Ovary (tissue), 9 donors: Measurements from ENCODE around the gene UNC45B. TPM values are rescaled to one million over a fixed set of nuclear protein-coding genes. Genes with fewer than 3 reads are reported as not detected.

Experiments used
- DNase-seq, 5 donors: peaks; one replicate each; pipeline ENCODE4 v3.0.0-alpha.2; 2019 to 2020
- H3K27ac ChIP-seq, 2 donors: fragments of 200-600 bp; one replicate each; pipeline versions ENCODE4 v1.5.1 to v1.8.0; 2019 to 2022
- H3K27me3 ChIP-seq: fragments of 200-600 bp; one replicate; pipeline ENCODE4 v1.8.0; 2022
- H3K36me3 ChIP-seq: fragments of 200-600 bp; sonication (generic); one replicate; pipeline ENCODE4 v1.5.1; 2019
- H3K4me1 ChIP-seq: one replicate; pipeline ENCODE4 v1.8.1; 2013; ENCODE audit warnings: mild to moderate bottlenecking, moderate library complexity; ENCODE audit not compliant: insufficient read depth
- H3K4me3 ChIP-seq: fragments of 200-600 bp; sonication (generic); one replicate; pipeline ENCODE4 v1.5.1; 2017
- H3K9me3 ChIP-seq, 2 donors: fragments of 200-600 bp in 1 of 2; sonication (generic) in 1 of 2; one replicate each; pipeline versions ENCODE4 v1.5.1 to v1.8.1; 2013 to 2019; ENCODE audit warnings: mild to moderate bottlenecking in 1 of 2, moderate library complexity in 1 of 2
- CTCF ChIP-seq, 3 donors: fragments of 450-650 bp in 2 of 3; fragments of 200-600 bp in 1 of 3; IDR thresholded peaks; one replicate each; pipeline versions ENCODE4 v1.5.1 to v1.8.0; 2016 to 2022; ENCODE audit warnings: antibody characterized with exemption in 3 of 3, mild to moderate bottlenecking in 1 of 3
- EP300 ChIP-seq: sonication (generic); formaldehyde crosslinking; IDR thresholded peaks from one replicate; pipeline ENCODE4 v1.6.1; 2017; ENCODE audit warnings: antibody characterized with exemption
- POLR2A ChIP-seq: fragments of 450-650 bp; IDR thresholded peaks from one replicate; pipeline ENCODE4 v1.6.1; 2017; ENCODE audit warnings: antibody characterized with exemption, mild to moderate bottlenecking, moderate library complexity
- WGBS, 3 donors: extraction: QIAGEN DNeasy Blood & Tissue Kit in 1 of 3; methylation state at CpG; one replicate each; pipeline versions ENCODE4 v1.1.5 to v1.1.7; 2013 to 2017; 5-methylcytosine and 5-hydroxymethylcytosine counted together
- intact Hi-C, 4 donors: fragments of 100-400 bp; cut with DNase I; formaldehyde crosslinking; loops; one replicate each; pipeline versions ENCODE4 v1.11.0 to v1.15.1; 2022 to 2023
- polyA plus RNA-seq, 2 donors: library from polyadenylated mRNA; stranded (reverse); fragments of 200-250 nt in 1 of 2; fragments of 350-450 nt in 1 of 2; fragmentation: Illumina TruSeq in 1 of 2; extraction: RNeasy Lipid Tissue Mini Kit (QIAGEN cat#74804) in 1 of 2; gene quantifications; one replicate each; pipeline ENCODE4 v1.2.3, GENCODE V29; 2013 to 2014
- total RNA-seq, 7 donors: library from RNA; depleted of rRNA in 2 of 7; stranded (reverse); fragments of >200 nt in 2 of 7; fragmentation: NEBNext Ultra II Directional in 3 of 7; extraction: Animal tissue kit (Norgen Biotek cat#: 25700) in 3 of 7; gene quantifications; one replicate each; pipeline versions ENCODE4 v1.1.0 to v1.2.4, GENCODE V29; 2016 to 2023
- donor health status: DM: no; HTN: no; CAD: no; lungs with moderate emphysema.
- donor health status: DM: no; HTN: no; CAD: no.
- donor health status: Bipolar disorder and iron deficiency.
- donor health status: DM: yes; HTN: yes; CAD: no.
- donor health status: DM: no; HTN: no; CAD: no.
- donor health status: DM: yes; HTN: yes; CAD: no.

UNC45B gene
- total and polyA plus RNA-seq, 9 donors, result 0.05 to 0.10 (median 0.05) TPM; not detected in 4

GRCh38 chr17:35129154-35129972, 18.3 kb upstream of the UNC45B start:
- H3K4me1 ChIP-seq, result no peaks in the 10 kb centered on the region
- 73 to 86% (median 76%) methylated on average over 11 of the region's 11 CpGs for WGBS, 3 donors
- intact Hi-C loops, result loop anchor here in 1 of 4 donors (10.0 kb wide), 1 partner anchor 705 kb away; no protein-coding TSS in a partner anchor
- H3K36me3 ChIP-seq, result no peaks in the 10 kb centered on the region
- no peak overlapping the region for H3K4me3 ChIP-seq
- H3K27me3 ChIP-seq, result no peaks in the 10 kb centered on the region
- TF ChIP-seq POLR2A (no peak), CTCF (IDR thresholded peaks at IDR 0.05) (no peak), EP300 (no peak)
- no peak for DNase-seq
- H3K9me3 ChIP-seq, result no peaks in the 10 kb centered on the region
- no peak overlapping the region for H3K27ac ChIP-seq

GRCh38 chr17:35129973-35130351, 17.7 kb upstream of the UNC45B start:
- no peak for TF ChIP-seq EP300
- no peak for TF ChIP-seq POLR2A
- TF ChIP-seq CTCF (IDR thresholded peaks at IDR 0.05), result no peak
- Histone ChIP-seq H3K27ac (no peak overlapping the region), H3K36me3 (no peaks in the 10 kb centered on the region), H3K27me3 (no peaks in the 10 kb centered on the region), H3K4me3 (no peak overlapping the region), H3K9me3 (no peaks in the 10 kb centered on the region), H3K4me1 (no peaks in the 10 kb centered on the region)
- intact Hi-C loops, result loop anchor here in 1 of 4 donors (10.0 kb wide), 1 partner anchor 705 kb away; no protein-coding TSS in a partner anchor
- no peak for DNase-seq
- WGBS, 3 donors, result 89 to 98% (median 94%) methylated on average over 5 of the region's 5 CpGs

- no peaks in the 10 kb centered on the region for H3K36me3 ChIP-seq
- intact Hi-C loops, result no loop called here
- H3K27me3 ChIP-seq, result no peaks in the 10 kb centered on the region
- 87 to 96% (median 91%) methylated on average over 3 of the region's 3 CpGs for WGBS, 3 donors
- H3K27ac ChIP-seq, result no peak overlapping the region
- H3K4me3 ChIP-seq, result no peak overlapping the region
- H3K4me1 ChIP-seq, result no peaks in the 10 kb centered on the region
- H3K9me3 ChIP-seq, result no peaks in the 10 kb centered on the region
- TF ChIP-seq POLR2A, result no peak
- no peak for TF ChIP-seq CTCF (IDR thresholded peaks at IDR 0.05)
- TF ChIP-seq EP300, result no peak
- no peak for DNase-seq
These were observed 17.2 kb upstream of the UNC45B start for GRCh38 chr17:35130392-35130791.

- DNase-seq, result no peak
- no peaks in the 10 kb centered on the region for H3K36me3 ChIP-seq
- H3K27me3 ChIP-seq, result no peaks in the 10 kb centered on the region
- TF ChIP-seq POLR2A, result no peak
- TF ChIP-seq EP300, result no peak
- no peak for TF ChIP-seq CTCF (IDR thresholded peaks at IDR 0.05)
- no peak overlapping the region for H3K27ac ChIP-seq
- H3K4me3 ChIP-seq, result no peak overlapping the region
- 66 to 83% (median 71%) methylated on average over 10 of the region's 10 CpGs for WGBS, 3 donors
- H3K4me1 ChIP-seq, result no peaks in the 10 kb centered on the region
- intact Hi-C loops, result no loop called here
- no peaks in the 10 kb centered on the region for H3K9me3 ChIP-seq
These were observed 15.5 kb upstream of the UNC45B start for GRCh38 chr17:35132099-35132498.
